Measurements from ENCODE around the gene SBSN.

GRCh38 chr19:35533822-35534392 lies 5.8 kb upstream of the SBSN start:
- TF ChIP-seq POLR2A (IDR thresholded peaks at IDR 0.05) (no peak), CTCF (IDR thresholded peaks at IDR 0.05) (no peak)

Measured in ovary (tissue), 3 donors.